Measurements from ENCODE around the gene NBPF1.
"Not testable (repeated sequence)": the region's sequence is repeated elsewhere in the genome, so short reads cannot be mapped to it uniquely, and the experiment has no call there.

GRCh38 chr1:16607853-16608815 lies 5.2 kb downstream of the NBPF1 start:
- TF ChIP-seq EZH2 (IDR thresholded peaks at IDR 0.05; ENCODE audit: borderline replicate concordance, insufficient read depth, low read length, poor library complexity, severe bottlenecking); CTCF (IDR thresholded peaks at IDR 0.05; ENCODE audit: poor library complexity, severe bottlenecking); MXI1 (conservative IDR thresholded peaks at IDR 0.05; ENCODE audit: poor library complexity, severe bottlenecking); SMC3 (conservative IDR thresholded peaks at IDR 0.05; ENCODE audit: poor library complexity); REST (IDR thresholded peaks at IDR 0.05; ENCODE audit: borderline replicate concordance); POLR2AphosphoS5 (IDR thresholded peaks at IDR 0.05): not testable (repeated sequence)

Measured in neural cell (in vitro differentiated cells).